Measurements from ENCODE around the gene SLC6A18.

DNA sequence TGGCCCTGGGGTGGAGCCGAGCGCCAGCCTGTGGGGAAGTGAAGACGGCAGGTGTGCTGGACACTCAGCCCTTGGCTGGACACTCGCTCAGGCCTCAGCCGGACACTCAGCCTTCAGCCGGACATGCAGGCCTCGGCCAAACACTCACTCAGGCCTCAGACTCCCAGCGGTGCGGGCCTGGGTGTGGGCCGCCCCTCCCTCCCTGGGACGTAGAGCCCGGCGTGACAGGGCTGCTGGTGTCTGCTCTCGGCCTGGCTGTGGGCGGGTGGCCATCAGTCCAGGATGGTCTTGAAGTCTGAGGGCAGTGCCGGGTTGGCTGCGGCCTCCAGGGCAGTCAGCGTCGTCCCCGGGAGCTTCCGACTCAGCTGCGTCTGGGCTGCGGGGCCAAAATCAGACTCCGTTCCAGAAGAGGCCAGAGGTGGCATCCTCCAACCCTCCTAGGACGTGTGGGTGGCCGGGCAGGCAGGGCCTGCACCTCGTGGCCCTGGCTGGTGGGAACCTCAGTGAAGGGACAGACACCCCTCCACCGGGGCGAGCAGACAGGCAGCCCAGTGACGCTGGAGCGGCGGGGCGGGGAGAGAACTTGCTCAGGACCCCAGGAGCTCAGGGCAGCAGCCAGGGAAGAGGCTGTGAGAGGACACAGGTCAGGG lies 28.4 kb downstream of the SLC6A18 start:
- TF ChIP-seq, protein P1, sequence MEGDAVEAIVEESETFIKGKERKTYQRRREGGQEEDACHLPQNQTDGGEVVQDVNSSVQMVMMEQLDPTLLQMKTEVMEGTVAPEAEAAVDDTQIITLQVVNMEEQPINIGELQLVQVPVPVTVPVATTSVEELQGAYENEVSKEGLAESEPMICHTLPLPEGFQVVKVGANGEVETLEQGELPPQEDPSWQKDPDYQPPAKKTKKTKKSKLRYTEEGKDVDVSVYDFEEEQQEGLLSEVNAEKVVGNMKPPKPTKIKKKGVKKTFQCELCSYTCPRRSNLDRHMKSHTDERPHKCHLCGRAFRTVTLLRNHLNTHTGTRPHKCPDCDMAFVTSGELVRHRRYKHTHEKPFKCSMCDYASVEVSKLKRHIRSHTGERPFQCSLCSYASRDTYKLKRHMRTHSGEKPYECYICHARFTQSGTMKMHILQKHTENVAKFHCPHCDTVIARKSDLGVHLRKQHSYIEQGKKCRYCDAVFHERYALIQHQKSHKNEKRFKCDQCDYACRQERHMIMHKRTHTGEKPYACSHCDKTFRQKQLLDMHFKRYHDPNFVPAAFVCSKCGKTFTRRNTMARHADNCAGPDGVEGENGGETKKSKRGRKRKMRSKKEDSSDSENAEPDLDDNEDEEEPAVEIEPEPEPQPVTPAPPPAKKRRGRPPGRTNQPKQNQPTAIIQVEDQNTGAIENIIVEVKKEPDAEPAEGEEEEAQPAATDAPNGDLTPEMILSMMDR (IDR thresholded peaks at IDR 0.05; ENCODE audit: insufficient read depth, low read length, poor library complexity, severe bottlenecking), result no peak
- TF ChIP-seq EZH2phosphoT487 (conservative IDR thresholded peaks at IDR 0.05; ENCODE audit: low read length), result no peak

All from SU-DHL-6 (cell line).